NCI-H2171 (cell line): ENCODE data around the gene WNT7B.

Experiments
- DNase-seq: peaks from one replicate; lab custom pipeline; 2025; lab: John Stamatoyannopoulos, UW

Gene WNT7B

GRCh38 chr22:45995405-45996101, 18.6 kb upstream of the WNT7B start:
- DNase-seq: no peak

DNA sequence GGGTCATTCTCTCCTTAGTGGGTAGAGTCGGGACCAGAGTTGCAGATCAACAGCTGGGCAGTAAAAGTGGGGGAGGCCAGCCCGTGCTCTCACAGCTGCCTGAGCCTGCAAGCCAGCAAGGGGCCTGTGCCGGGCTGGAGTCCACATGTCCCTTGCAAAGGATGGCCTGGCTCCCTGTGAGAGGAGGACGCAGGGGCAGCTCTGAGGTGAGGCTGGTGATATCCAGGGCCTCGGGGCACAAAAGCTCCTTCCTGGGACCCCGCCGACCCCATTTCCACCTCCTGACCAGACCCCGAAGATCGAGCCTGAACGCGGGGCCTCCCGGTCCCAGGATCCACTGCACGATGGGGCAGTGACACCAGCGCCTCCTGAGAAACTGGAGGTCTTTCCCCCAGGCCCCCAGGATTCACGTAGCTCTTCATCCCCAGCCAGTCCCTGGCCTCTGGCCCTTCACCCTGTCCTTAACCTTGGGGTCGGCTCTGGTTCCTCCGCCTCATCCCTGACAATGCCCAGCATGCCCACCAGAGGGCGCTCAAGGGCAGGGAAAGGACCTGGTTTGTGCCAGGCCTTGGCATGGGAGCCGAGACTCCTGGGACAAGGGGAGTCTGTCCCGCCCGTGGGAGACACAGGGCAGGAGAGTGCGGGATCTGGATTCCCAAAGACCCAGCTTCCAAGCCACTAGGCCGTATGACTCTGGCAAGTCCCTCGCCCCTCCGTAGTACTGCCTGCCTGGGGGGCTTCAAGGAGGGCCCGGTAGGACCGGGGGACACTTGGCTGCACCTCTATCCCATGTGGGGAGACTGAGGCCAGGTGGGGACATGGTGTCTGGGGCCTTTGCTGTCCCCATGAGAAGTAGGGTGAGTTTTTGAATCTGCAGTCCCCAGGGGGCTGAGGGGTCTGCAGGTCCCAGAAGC, 17.8 kb upstream of the WNT7B start:
- DNase-seq: peak; percentile 38

GRCh38 chr22:45993841-45994240, 16.9 kb upstream of the WNT7B start:
- DNase-seq: no peak

DNA sequence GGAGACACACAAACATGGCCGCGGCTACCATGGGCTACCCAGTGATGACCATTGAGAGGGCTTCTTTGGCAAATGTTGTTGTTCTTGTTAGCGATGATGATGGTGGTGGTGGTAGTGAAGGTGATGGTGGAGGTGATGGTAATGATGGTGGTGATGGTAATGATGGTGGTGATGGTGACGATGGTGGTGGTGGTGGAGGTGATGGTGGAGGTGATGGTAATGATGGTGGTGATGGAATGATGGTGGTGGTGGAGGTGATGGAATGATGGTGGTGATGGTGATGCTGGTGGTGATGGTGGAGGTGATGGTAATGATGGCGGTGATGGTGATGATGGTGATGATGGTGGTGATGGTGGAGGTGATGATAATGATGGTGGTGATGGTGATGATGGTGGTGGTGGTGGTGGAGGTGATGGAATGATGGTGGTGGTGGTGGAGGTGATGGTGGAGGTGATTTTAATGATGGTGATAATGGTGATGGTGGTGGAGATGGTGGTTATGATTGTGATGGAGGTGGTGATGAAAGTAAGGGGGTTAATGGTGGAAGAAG, 16.3 kb upstream of the WNT7B start:
- no peak for DNase-seq

- no peak for DNase-seq
Measured at GRCh38 chr22:45992737-45993136, 15.8 kb upstream of the WNT7B start.

DNA sequence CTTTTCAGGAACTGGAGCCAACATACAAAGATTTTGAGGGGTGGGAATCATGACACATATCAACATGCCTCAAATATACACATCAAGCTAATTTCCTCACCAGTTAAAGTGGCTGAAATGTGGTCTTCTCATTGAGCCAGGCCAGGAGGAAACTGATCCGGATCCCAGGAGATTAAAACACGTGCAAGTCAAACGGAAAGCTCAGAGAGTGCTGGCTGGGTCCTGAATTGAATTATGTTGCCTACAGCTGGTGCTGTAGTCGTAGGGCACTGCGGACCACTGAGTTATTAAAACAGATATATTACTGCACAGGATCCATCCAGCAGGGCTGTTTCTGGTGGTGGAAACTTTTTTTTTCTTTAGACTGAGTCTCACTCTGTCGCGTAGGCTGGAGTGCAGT, 14.1 kb upstream of the WNT7B start:
- DNase-seq: peak; percentile 52

GRCh38 chr22:45987136-45987861, 10.3 kb upstream of the WNT7B start:
- no peak for DNase-seq

GRCh38 chr22:45984316-45984916, 7.5 kb upstream of the WNT7B start:
- no peak for DNase-seq

GRCh38 chr22:45983797-45984196, 6.8 kb upstream of the WNT7B start:
- no peak for DNase-seq

GRCh38 chr22:45980761-45981160, 3.8 kb upstream of the WNT7B start:
- no peak for DNase-seq

GRCh38 chr22:45980268-45980570, 3.3 kb upstream of the WNT7B start:
- DNase-seq: no peak

GRCh38 chr22:45978275-45978713, 1.3 kb upstream of the WNT7B start:
- no peak for DNase-seq

- DNase-seq: peak; percentile 25
Measured at GRCh38 chr22:45977551-45978274, 751 bp upstream of the WNT7B start.

DNA sequence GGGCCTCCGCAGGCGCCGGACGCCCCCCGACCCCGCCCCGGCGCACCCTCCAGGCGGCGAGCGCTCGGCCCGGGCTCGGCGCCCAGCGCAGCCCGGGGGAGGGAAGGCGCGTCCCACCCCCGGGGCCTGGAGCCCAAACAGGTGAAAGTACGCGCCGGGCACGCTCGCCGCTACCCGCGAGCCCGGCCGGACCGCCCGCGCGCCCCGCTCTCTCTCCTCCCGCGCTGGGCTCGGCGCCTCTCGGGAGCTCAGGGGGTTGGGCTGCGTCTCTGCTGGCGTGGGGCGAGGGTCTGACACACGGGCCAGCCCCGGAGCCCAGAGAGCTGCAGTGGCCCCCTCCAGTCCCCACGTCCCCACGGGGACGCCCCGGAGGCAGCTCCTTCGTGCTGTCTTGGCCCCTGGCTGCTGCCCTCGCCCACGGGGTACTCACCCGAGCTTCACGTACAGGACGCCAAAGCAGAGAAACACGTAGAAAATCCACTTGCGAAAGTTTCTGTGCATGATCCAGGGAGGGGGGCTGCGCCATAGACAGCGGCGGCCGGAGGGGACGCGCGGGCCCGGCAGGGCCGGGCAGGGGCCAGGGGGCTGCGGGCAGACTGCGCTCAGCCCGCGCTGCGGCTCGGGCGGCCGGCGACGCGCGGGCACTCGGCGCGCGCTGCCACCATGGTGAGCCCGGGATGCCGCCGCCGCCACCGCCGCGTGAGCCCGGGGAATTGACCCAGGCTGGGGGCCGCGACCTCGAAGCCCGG, 534 bp downstream of the WNT7B start:
- DNase-seq: no peak

DNA sequence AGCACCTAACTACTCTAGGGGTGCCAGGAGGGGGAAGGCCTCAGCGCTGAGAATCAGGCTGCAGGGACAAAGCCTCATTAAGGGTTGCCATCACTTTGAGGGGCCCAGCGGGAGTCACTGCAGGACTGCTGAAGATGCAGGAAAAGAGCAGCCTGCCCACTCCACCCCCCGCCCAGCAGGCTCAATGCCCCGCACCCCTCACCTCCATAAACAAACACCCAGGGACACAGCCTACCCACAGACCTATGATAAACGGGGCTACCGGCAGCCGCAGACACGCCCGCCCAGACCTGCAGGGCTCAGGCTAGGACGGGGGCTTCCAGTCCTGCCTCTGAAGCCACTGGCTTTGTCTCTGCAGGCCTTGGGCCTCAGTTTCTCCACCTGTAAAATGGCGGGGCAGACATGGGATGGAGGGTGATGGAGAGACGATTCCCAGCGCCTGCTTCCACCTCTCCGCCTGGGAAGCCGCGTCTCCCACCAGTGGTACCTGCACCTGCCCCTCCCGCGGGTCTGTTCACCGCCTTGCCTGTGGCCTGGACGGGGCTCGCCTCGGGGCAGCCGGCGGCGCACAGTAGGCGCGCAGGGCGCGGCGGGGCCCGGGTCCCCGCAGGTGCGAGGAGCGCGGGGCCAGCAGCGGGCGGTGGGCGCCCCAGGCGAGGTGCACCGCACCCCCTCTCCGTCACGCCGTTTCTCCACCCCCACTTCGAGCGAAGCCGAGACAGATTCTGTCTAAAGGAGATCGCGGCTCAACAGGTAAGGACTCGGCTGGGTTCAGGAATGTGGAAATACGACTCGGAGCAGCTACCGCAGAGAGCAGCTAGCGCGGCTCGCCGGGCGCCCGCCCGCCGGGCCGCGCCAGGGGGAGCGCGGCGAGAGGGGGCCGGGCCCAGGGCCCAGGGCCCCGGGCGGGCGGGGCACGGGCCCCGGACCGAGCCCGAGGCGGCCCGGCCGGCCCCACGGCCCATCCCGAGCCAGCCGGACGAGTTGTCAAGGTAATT, 1.5 kb downstream of the WNT7B start:
- DNase-seq: peak; percentile 19

GRCh38 chr22:45974498-45974897, 2.5 kb downstream of the WNT7B start:
- DNase-seq: no peak

- no peak for DNase-seq
Measured at GRCh38 chr22:45972889-45973253, 4.1 kb downstream of the WNT7B start.

DNA sequence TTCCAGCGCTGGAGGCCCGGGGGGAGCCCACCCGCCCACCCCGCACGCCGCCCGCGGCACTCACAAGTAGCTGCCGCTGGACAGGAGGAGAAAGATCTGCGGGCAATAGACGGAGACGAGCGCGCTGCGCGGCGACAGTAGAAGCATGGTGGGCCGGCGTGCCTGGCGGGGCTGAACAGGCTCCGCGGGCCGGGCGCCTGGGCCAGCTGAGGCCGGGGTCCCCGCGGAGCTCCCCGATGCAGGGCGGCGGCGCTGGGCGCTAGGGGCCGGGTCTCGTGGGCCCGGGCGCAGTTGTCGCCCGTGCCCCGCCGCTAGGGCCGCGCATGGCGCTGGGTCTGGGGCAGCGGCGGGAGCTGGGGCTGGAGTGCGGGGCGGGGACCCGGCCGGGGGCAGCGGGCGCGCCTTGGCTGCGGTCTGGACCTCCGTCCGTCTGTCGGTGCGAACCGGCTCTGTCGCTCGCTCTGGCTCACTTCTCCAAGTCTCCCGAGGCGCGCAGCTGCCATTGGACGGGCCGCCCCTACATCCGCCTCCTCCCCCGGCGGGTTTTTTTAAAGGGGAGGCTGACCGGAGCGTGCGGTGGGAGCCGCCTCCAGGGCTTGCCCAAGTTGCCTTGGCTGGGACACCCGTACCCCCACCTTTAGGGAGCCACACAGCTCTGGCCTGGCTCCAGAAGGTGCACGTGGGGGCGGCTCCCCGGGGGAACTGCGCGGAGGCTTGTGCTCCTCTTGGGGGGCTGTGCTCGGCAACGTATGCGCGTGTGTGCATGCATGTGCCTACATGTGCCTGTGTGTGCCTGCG, 4.7 kb downstream of the WNT7B start:
- no peak for DNase-seq
